RWPE1 (cell line): ENCODE measurements around the gene MRPS34.

Experiments used
- CTCF ChIA-PET: fragments of 350-600 bp; sonication (Branson Sonifier 250); formaldehyde crosslinking; extraction: SDS; loops from one replicate; lab custom pipeline; 2021; lab: Yijun Ruan, JAX
- POLR2A ChIA-PET: fragments of 400-600 bp; formaldehyde crosslinking; extraction: SDS; loops from one replicate; lab custom pipeline; 2020; ENCODE audit warnings: antibody characterized with exemption; ENCODE audit not compliant: low non-redundant PET; lab: Yijun Ruan, JAX
- DNase-seq: peaks from one replicate; pipeline ENCODE4 v3.0.0; 2012; ENCODE audit warnings: low spot score
- H3K27ac ChIP-seq: fragments of 450-650 bp; 2 replicates; pipeline ENCODE4 v1.5.1; 2017
- CTCF ChIP-seq: fragments of 450-650 bp; conservative IDR thresholded peaks from 2 replicates; pipeline ENCODE4 v1.5.1; 2017; ENCODE audit warnings: low read depth, mild to moderate bottlenecking

Gene MRPS34

GRCh38 chr16:1776672-1776955 lies 3.7 kb upstream of the MRPS34 start:
- no peak for DNase-seq
- ChIA-PET POLR2A (interaction anchor here (0.5 kb wide), 1 partner anchor 39 kb away, joined by 5 read pairs; no protein-coding TSS in a partner anchor), CTCF (no interaction called here)
- TF ChIP-seq CTCF, result no peak
- H3K27ac ChIP-seq, result peak overlapping the region; percentile 92

- TF ChIP-seq CTCF, result no peak
- H3K27ac ChIP-seq, result peak overlapping the region; percentile 92
- no peak for DNase-seq
- POLR2A ChIA-PET, result interaction anchor here (0.5 kb wide), 1 partner anchor 39 kb away, joined by 5 read pairs; no protein-coding TSS in a partner anchor
- CTCF ChIA-PET, result no interaction called here
Observed at GRCh38 chr16:1775846-1776671, 3.1 kb upstream of the MRPS34 start.

- H3K27ac ChIP-seq, result peak overlapping the region; percentile 92
- ChIA-PET CTCF (no interaction called here), POLR2A (no interaction called here)
- no peak for TF ChIP-seq CTCF
- no peak for DNase-seq
Observed at GRCh38 chr16:1775006-1775845, 2.3 kb upstream of the MRPS34 start.

- DNase-seq, result no peak
- no peak for TF ChIP-seq CTCF
- CTCF ChIA-PET, result interaction anchor here (0.7 kb wide), 1 partner anchor 23 kb away, joined by 3 read pairs; no protein-coding TSS in a partner anchor
- POLR2A ChIA-PET, result interaction anchor here (0.9 kb wide), 1 partner anchor 8 kb away, joined by 5 read pairs; the partner anchor contains the start of genes NUBP2 and SPSB3
- H3K27ac ChIP-seq, result peak overlapping the region; percentile 92
Observed at GRCh38 chr16:1774448-1774780, 1.5 kb upstream of the MRPS34 start.

- DNase-seq, result peak; percentile 40
- POLR2A ChIA-PET, result interaction anchor here (0.8 to 0.9 kb wide), 2 partner anchors 9 to 48 kb away, joined by 3 to 5 read pairs; partner anchors contain the start of genes NUBP2 and SPSB3
- CTCF ChIA-PET, result interaction anchor here (0.5 to 0.7 kb wide), 3 partner anchors 23 to 33 kb away, joined by 3 read pairs; no protein-coding TSS in a partner anchor
- peak; percentile 57 for TF ChIP-seq CTCF
- peak overlapping the region; percentile 92 for H3K27ac ChIP-seq
Observed at GRCh38 chr16:1773703-1774447, 941 bp upstream of the MRPS34 start.
